Duodenal mucosa (tissue), 2 donors: ENCODE results near the gene LRRFIP1.

Source experiments
- H3K27ac ChIP-seq: one replicate; pipeline ENCODE4 v1.7.0; 2013; ENCODE audit warnings: low read depth, low read length
- H3K27me3 ChIP-seq, 2 donors: one replicate each; pipeline ENCODE4 v1.7.0; 2013; ENCODE audit warnings: low read length in 2 of 2, control low read depth in 1 of 2; ENCODE audit not compliant: insufficient read depth in 2 of 2, control insufficient read depth in 1 of 2
- H3K36me3 ChIP-seq, 2 donors: one replicate each; pipeline ENCODE4 v1.7.0; 2013; ENCODE audit warnings: low read length in 2 of 2, control low read depth in 1 of 2; ENCODE audit not compliant: insufficient read depth in 2 of 2, control insufficient read depth in 1 of 2
- H3K4me1 ChIP-seq, 2 donors: one replicate each; pipeline ENCODE4 v1.7.0; 2013; ENCODE audit warnings: low read length in 2 of 2, control low read depth in 1 of 2; ENCODE audit not compliant: insufficient read depth in 2 of 2, control insufficient read depth in 1 of 2
- H3K4me3 ChIP-seq, 2 donors: one replicate each; pipeline ENCODE4 v1.7.0; 2013; ENCODE audit warnings: low read length in 2 of 2, low read depth in 1 of 2
- H3K9ac ChIP-seq, 2 donors: one replicate each; pipeline ENCODE4 v1.7.0; 2013; ENCODE audit warnings: low read length in 2 of 2, low read depth in 1 of 2
- H3K9me3 ChIP-seq, 2 donors: one replicate each; pipeline ENCODE4 v1.7.0; 2013; ENCODE audit warnings: low read length in 2 of 2, control low read depth in 1 of 2; ENCODE audit not compliant: control insufficient read depth in 1 of 2

LRRFIP1 gene

GRCh38 chr2:237733677-237734300 lies 106.4 kb downstream of the LRRFIP1 start:
- H3K4me1 ChIP-seq, result peaks cover 28 to 33% of the 10 kb centered on the region in 2 donors
- peaks cover 6 to 29% of the 10 kb centered on the region in 2 donors for H3K36me3 ChIP-seq
- H3K27ac ChIP-seq, result no peak overlapping the region
- no peaks in the 10 kb centered on the region for H3K27me3 ChIP-seq
- H3K9me3 ChIP-seq, result no peaks in the 10 kb centered on the region
- H3K9ac ChIP-seq, result no peak overlapping the region
- no peak overlapping the region for H3K4me3 ChIP-seq

GRCh38 chr2:237734905-237735623 lies 107.7 kb downstream of the LRRFIP1 start:
- no peaks in the 10 kb centered on the region for H3K27me3 ChIP-seq
- H3K4me3 ChIP-seq, result no peak overlapping the region
- H3K27ac ChIP-seq, result no peak overlapping the region
- peaks cover 28 to 32% of the 10 kb centered on the region in 2 donors for H3K4me1 ChIP-seq
- peaks cover 6 to 29% of the 10 kb centered on the region in 2 donors for H3K36me3 ChIP-seq
- H3K9me3 ChIP-seq, result no peaks in the 10 kb centered on the region
- no peak overlapping the region for H3K9ac ChIP-seq

- Histone ChIP-seq H3K4me1 (peaks cover 22 to 28% of the 10 kb centered on the region in 2 donors), H3K36me3 (peaks cover 6 to 32% of the 10 kb centered on the region in 2 donors), H3K27ac (no peak overlapping the region), H3K4me3 (no peak overlapping the region), H3K27me3 (no peaks in the 10 kb centered on the region), H3K9me3 (no peaks in the 10 kb centered on the region), H3K9ac (no peak overlapping the region)
These were observed 108.4 kb downstream of the LRRFIP1 start for GRCh38 chr2:237735798-237736197.

- Histone ChIP-seq H3K27me3 (no peaks in the 10 kb centered on the region), H3K9me3 (no peaks in the 10 kb centered on the region), H3K27ac (no peak overlapping the region), H3K4me1 (peaks cover 12 to 26% of the 10 kb centered on the region in 2 donors), H3K36me3 (peaks cover 6 to 33% of the 10 kb centered on the region in 2 donors), H3K4me3 (no peak overlapping the region), H3K9ac (no peak overlapping the region)
These were observed 109.4 kb downstream of the LRRFIP1 start for GRCh38 chr2:237736783-237737182.

- no peak overlapping the region for H3K27ac ChIP-seq
- peaks cover 6 to 33% of the 10 kb centered on the region in 2 donors for H3K36me3 ChIP-seq
- no peaks in the 10 kb centered on the region for H3K27me3 ChIP-seq
- no peak overlapping the region for H3K4me3 ChIP-seq
- H3K9ac ChIP-seq, result no peak overlapping the region
- no peaks in the 10 kb centered on the region for H3K9me3 ChIP-seq
- H3K4me1 ChIP-seq, result peaks cover 16 to 27% of the 10 kb centered on the region in 2 donors
These were observed 109.9 kb downstream of the LRRFIP1 start for GRCh38 chr2:237737196-237737865.

- no peak overlapping the region for H3K4me3 ChIP-seq
- H3K4me1 ChIP-seq, result peaks cover 18 to 26% of the 10 kb centered on the region in 2 donors
- no peak overlapping the region for H3K27ac ChIP-seq
- no peaks in the 10 kb centered on the region for H3K9me3 ChIP-seq
- no peaks in the 10 kb centered on the region for H3K27me3 ChIP-seq
- H3K9ac ChIP-seq, result no peak overlapping the region
- H3K36me3 ChIP-seq, result peaks cover 6 to 33% of the 10 kb centered on the region in 2 donors
These were observed 110.9 kb downstream of the LRRFIP1 start for GRCh38 chr2:237738255-237738654.

- no peaks in the 10 kb centered on the region for H3K27me3 ChIP-seq
- no peak overlapping the region for H3K9ac ChIP-seq
- H3K4me3 ChIP-seq, result no peak overlapping the region
- peaks cover 6 to 33% of the 10 kb centered on the region in 2 donors for H3K36me3 ChIP-seq
- H3K9me3 ChIP-seq, result no peaks in the 10 kb centered on the region
- H3K4me1 ChIP-seq, result peaks cover 18 to 29% of the 10 kb centered on the region in 2 donors
- no peak overlapping the region for H3K27ac ChIP-seq
These were observed 111.7 kb downstream of the LRRFIP1 start for GRCh38 chr2:237739101-237739500.

GRCh38 chr2:237742191-237742590 lies 114.8 kb downstream of the LRRFIP1 start:
- Histone ChIP-seq H3K9me3 (no peaks in the 10 kb centered on the region), H3K27me3 (no peaks in the 10 kb centered on the region), H3K27ac (no peak overlapping the region), H3K9ac (no peak overlapping the region), H3K36me3 (peaks cover 8 to 26% of the 10 kb centered on the region in 2 donors), H3K4me3 (no peak overlapping the region), H3K4me1 (peaks cover 27 to 37% of the 10 kb centered on the region in 2 donors)

- no peak overlapping the region for H3K4me3 ChIP-seq
- no peaks in the 10 kb centered on the region for H3K27me3 ChIP-seq
- H3K27ac ChIP-seq, result no peak overlapping the region
- H3K36me3 ChIP-seq, result peaks cover 9 to 26% of the 10 kb centered on the region in 2 donors
- no peak overlapping the region for H3K9ac ChIP-seq
- peaks cover 27 to 37% of the 10 kb centered on the region in 2 donors for H3K4me1 ChIP-seq
- H3K9me3 ChIP-seq, result no peaks in the 10 kb centered on the region
These were observed 115.2 kb downstream of the LRRFIP1 start for GRCh38 chr2:237742614-237743013.

- no peaks in the 10 kb centered on the region for H3K9me3 ChIP-seq
- peaks cover 27 to 37% of the 10 kb centered on the region in 2 donors for H3K4me1 ChIP-seq
- peaks cover 9 to 23% of the 10 kb centered on the region in 2 donors for H3K36me3 ChIP-seq
- H3K27ac ChIP-seq, result no peak overlapping the region
- no peaks in the 10 kb centered on the region for H3K27me3 ChIP-seq
- no peak overlapping the region for H3K9ac ChIP-seq
- H3K4me3 ChIP-seq, result no peak overlapping the region
These were observed 115.6 kb downstream of the LRRFIP1 start for GRCh38 chr2:237743024-237743423.
